HepG2 (cell line): ENCODE data around the gene OR2AP1. TPM values are rescaled to one million over a fixed set of nuclear protein-coding genes. Genes with fewer than 3 reads are reported as not detected.
"Not testable (repeated sequence)": the region's sequence is repeated elsewhere in the genome, so short reads cannot be mapped to it uniquely, and the experiment has no call there.

Source experiments
- ATAC-seq: fragments of 200-7000 bp; cut with Tn5 transposase; 3 replicates; pipeline ENCODE4 v1.9.1; 2020; ENCODE audit warnings: mild to moderate bottlenecking, moderate library complexity
- BruUV-seq: library from RNA; stranded (reverse); fragments of 400-500 nt; replicated peaks from 2 replicates; lab custom pipeline; 2021; lab: Mats Ljungman, UMichigan
- CTCF ChIA-PET: fragments of 300-600 bp; formaldehyde crosslinking; extraction: SDS; loops from one replicate; lab custom pipeline; 2021; ENCODE audit warnings: low total read pairs, inconsistent platforms, low intra/inter-chr PET ratio; lab: Yijun Ruan, JAX
- POLR2A ChIA-PET: fragments of 350-600 bp; sonication (Branson Sonifier 250); formaldehyde crosslinking; loops from one replicate; lab custom pipeline; 2020; ENCODE audit warnings: antibody characterized with exemption, inconsistent platforms; lab: Yijun Ruan, JAX
- DNase-seq: peaks from one replicate; pipeline ENCODE4 v3.0.0-alpha.2; 2015; ENCODE audit warnings: low spot score
- FAIRE-seq: peaks from 3 replicates; lab custom pipeline; 2011; peaks lifted over from hg19 to GRCh38; lab: Jason Lieb, UNC
- H2AFZ ChIP-seq: one replicate; pipeline ENCODE4 v1.6.1; 2011; ENCODE audit warnings: low read length, inconsistent platforms
- H3K27ac ChIP-seq: fragments of 300-600 bp; 3 replicates; pipeline ENCODE4 v1.8.0; 2011; ENCODE audit warnings: mixed run types, mild to moderate bottlenecking, mixed read lengths, low read length, inconsistent platforms; ENCODE audit not compliant: insufficient read depth; ENCODE audit errors: extremely low read length
- H3K27me3 ChIP-seq, 2 experiments: fragments of 200-600 bp in 1 of 2; 2 replicates in 1 of 2; 3 replicates in 1 of 2; pipeline versions ENCODE4 v1.6.0 to v1.8.0; 2011; ENCODE audit warnings: low read length in 2 of 2, mild to moderate bottlenecking in 2 of 2, moderate library complexity in 2 of 2, inconsistent platforms in 1 of 2; ENCODE audit not compliant: insufficient read depth in 2 of 2, control insufficient read depth in 1 of 2
- H3K36me3 ChIP-seq, 2 experiments: fragments of 200-600 bp in 1 of 2; replicated peaks in 1 of 2; 2 replicates in 1 of 2; 3 replicates in 1 of 2; pipeline versions ENCODE4 v1.5.1 to v1.8.0; 2011; ENCODE audit warnings: low read length in 2 of 2, inconsistent platforms in 1 of 2; ENCODE audit not compliant: insufficient read depth in 2 of 2, control insufficient read depth in 1 of 2
- H3K4me1 ChIP-seq: 2 replicates; pipeline ENCODE4 v1.5.1; 2012; ENCODE audit warnings: low read length, inconsistent platforms; ENCODE audit not compliant: insufficient read depth
- H3K4me2 ChIP-seq: 2 replicates; pipeline ENCODE4 v1.6.0; 2011; ENCODE audit warnings: low read depth, low read length, inconsistent platforms
- H3K4me3 ChIP-seq, 3 experiments: fragments of 200-600 bp in 1 of 3; sonication (generic), shearing (Covaris generic) in 1 of 3; replicated peaks in 1 of 3; 2 replicates each; pipeline ENCODE4 v1.5.1; 2011 to 2016; ENCODE audit warnings: low read length in 3 of 3, inconsistent platforms in 2 of 3, low read depth in 2 of 3, mild to moderate bottlenecking in 2 of 3, control low read depth in 1 of 3, mixed read lengths in 1 of 3; ENCODE audit not compliant: insufficient read depth in 1 of 3
- H3K79me2 ChIP-seq: one replicate; pipeline ENCODE4 v1.6.1; 2011; ENCODE audit warnings: low read length, inconsistent platforms; ENCODE audit not compliant: insufficient read depth
- H3K9ac ChIP-seq: 2 replicates; pipeline ENCODE4 v1.6.0; 2011; ENCODE audit warnings: mild to moderate bottlenecking, low read depth, low read length, inconsistent platforms; ENCODE audit not compliant: insufficient read depth
- H3K9me3 ChIP-seq: 2 replicates; pipeline ENCODE4 v1.5.1; 2012; ENCODE audit warnings: mild to moderate bottlenecking, low read length
- H4K20me1 ChIP-seq: 2 replicates; pipeline ENCODE4 v1.6.0; 2011; ENCODE audit warnings: inconsistent platforms, mild to moderate bottlenecking, low read length, moderate library complexity; ENCODE audit not compliant: insufficient read depth
- ERF ChIP-seq: IDR thresholded peaks from 2 replicates; pipeline ENCODE4 v1.6.1; 2018; ENCODE audit warnings: missing biosample characterization, missing genetic modification reagents
- FUBP1 ChIP-seq: sonication (generic); formaldehyde crosslinking; IDR thresholded peaks from 2 replicates; pipeline ENCODE4 v1.5.1; 2020; ENCODE audit warnings: missing genetic modification reagents, mild to moderate bottlenecking, borderline replicate concordance
- HNRNPK ChIP-seq: fragments of 200-400 bp; formaldehyde crosslinking; IDR thresholded peaks from 2 replicates; pipeline ENCODE4 v1.6.1; 2018; ENCODE audit warnings: low read length, low read depth, moderate library complexity, mild to moderate bottlenecking; ENCODE audit not compliant: poor library complexity, severe bottlenecking
- MEIS1 ChIP-seq: sonication (generic); formaldehyde crosslinking; IDR thresholded peaks from 2 replicates; pipeline ENCODE4 v1.9.0; 2021; ENCODE audit warnings: mild to moderate bottlenecking, missing genetic modification reagents, moderate library complexity, borderline replicate concordance
- NR2F2 ChIP-seq: IDR thresholded peaks from 2 replicates; pipeline ENCODE4 v1.6.1; 2012; ENCODE audit warnings: low read depth, inconsistent platforms, borderline replicate concordance
- PLRG1 ChIP-seq: fragments of 450-650 bp; conservative IDR thresholded peaks from 2 replicates; pipeline ENCODE4 v1.6.1; 2016
- RELA ChIP-seq: sonication (generic); formaldehyde crosslinking; IDR thresholded peaks from 2 replicates; pipeline ENCODE4 v1.4.0; 2020; ENCODE audit warnings: missing genetic modification reagents
- TEAD2 ChIP-seq: sonication (generic); formaldehyde crosslinking; IDR thresholded peaks from 2 replicates; pipeline ENCODE4 v1.9.0; 2021; ENCODE audit warnings: missing genetic modification reagents
- XBP1 ChIP-seq: sonication (generic); formaldehyde crosslinking; IDR thresholded peaks from 2 replicates; pipeline ENCODE4 v1.5.0; 2020; ENCODE audit warnings: missing genetic modification reagents
- ZIK1 ChIP-seq: sonication (generic); formaldehyde crosslinking; IDR thresholded peaks from 2 replicates; pipeline ENCODE4 v1.5.0; 2020; ENCODE audit warnings: mild to moderate bottlenecking, low read depth, missing genetic modification reagents, borderline replicate concordance
- ZKSCAN5 ChIP-seq: sonication (generic); formaldehyde crosslinking; IDR thresholded peaks from 2 replicates; pipeline ENCODE4 v1.5.1; 2020; ENCODE audit warnings: mild to moderate bottlenecking, missing genetic modification reagents
- ZNF232 ChIP-seq: sonication (generic); formaldehyde crosslinking; IDR thresholded peaks from 2 replicates; pipeline ENCODE4 v1.4.0; 2020; ENCODE audit warnings: missing genetic modification reagents, borderline replicate concordance
- ZNF274 ChIP-seq: sonication (generic); formaldehyde crosslinking; IDR thresholded peaks from 2 replicates; pipeline ENCODE4 v1.5.1; 2020; ENCODE audit warnings: mild to moderate bottlenecking, missing genetic modification reagents
- ZNF441 ChIP-seq: sonication (generic); formaldehyde crosslinking; IDR thresholded peaks from 2 replicates; pipeline ENCODE4 v1.7.0; 2021; ENCODE audit warnings: missing genetic modification reagents, borderline replicate concordance
- ZNF543 ChIP-seq: sonication (generic); formaldehyde crosslinking; IDR thresholded peaks from 2 replicates; pipeline ENCODE4 v1.4.0; 2020; ENCODE audit warnings: mild to moderate bottlenecking, missing genetic modification reagents
- ZNF564 ChIP-seq: sonication (generic); formaldehyde crosslinking; IDR thresholded peaks from 2 replicates; pipeline ENCODE4 v1.8.1; 2023; ENCODE audit warnings: mild to moderate bottlenecking, missing genetic modification reagents
- ZNF607 ChIP-seq: sonication (generic); formaldehyde crosslinking; IDR thresholded peaks from 2 replicates; pipeline ENCODE4 v1.5.1; 2020; ENCODE audit warnings: missing genetic modification reagents, mild to moderate bottlenecking, borderline replicate concordance
- ZNF724P ChIP-seq: sonication (generic); formaldehyde crosslinking; IDR thresholded peaks from 2 replicates; pipeline ENCODE4 v1.8.0; 2022; ENCODE audit warnings: missing genetic modification reagents, borderline replicate concordance
- ZNF777 ChIP-seq: sonication (generic); formaldehyde crosslinking; IDR thresholded peaks from 2 replicates; pipeline ENCODE4 v1.4.0; 2020; ENCODE audit warnings: missing genetic modification reagents
- WGBS: methylation state at CpG from one replicate; pipeline ENCODE4 v1.1.6; 2017; ENCODE audit warnings: low lambda C conversion rate; 5-methylcytosine and 5-hydroxymethylcytosine counted together
- in situ Hi-C: cut with HindIII; loops from 2 replicates; pipeline ENCODE4 v1.10.0; 2017; ENCODE audit warnings: low pct_unique_long_range_greater_than_20kb; ENCODE audit not compliant: extremely low pct_ligation_motif_present
- intact Hi-C: fragments of 100-400 bp; cut with micrococcal nuclease; formaldehyde crosslinking; loops from one replicate; pipeline ENCODE4 v1.10.0; 2022; ENCODE audit not compliant: unreplicated experiment
- polyA plus RNA-seq, 8 experiments: library from polyadenylated mRNA; depleted of rRNA in 3 of 8; stranded (reverse) in 7 of 8; unstranded in 1 of 8; fragments of >200 nt; fragmentation: Illumina TruSeq in 4 of 8; extraction: Trizol in 4 of 8; gene quantifications; 2 replicates each; pipeline versions ENCODE4 v1.2.1 to v1.2.3, GENCODE V29; 2011 to 2016; ENCODE audit warnings: low read depth in 4 of 8, missing spikeins in 1 of 8, mixed read lengths in 1 of 8; ENCODE audit not compliant: insufficient read depth in 1 of 8
- total RNA-seq, 5 experiments: library from RNA; depleted of rRNA; stranded (reverse); fragments of >200 nt; fragmentation: Illumina TruSeq; extraction: Trizol; gene quantifications; 2 replicates each; pipeline ENCODE4 v1.2.3, GENCODE V29; 2016; ENCODE audit warnings: low read depth in 1 of 5

The OR2AP1 gene
- total and polyA plus RNA-seq, 2 of the 13 experiments (the other 11 are each of a cell fraction or from before 2014, with no cell fraction given), result not detected

GRCh38 chr12:55570689-55571088 lies 1.6 kb upstream of the OR2AP1 start:
- intact Hi-C loops, H3K4me2 ChIP-seq, H4K20me1 ChIP-seq, in situ Hi-C loops, ATAC-seq, H3K27ac ChIP-seq, BruUV-seq, H3K79me2 ChIP-seq, H3K4me1 ChIP-seq, H3K4me3 ChIP-seq, H3K9ac ChIP-seq, H3K36me3 ChIP-seq, POLR2A ChIA-PET, FAIRE-seq, H2AFZ ChIP-seq, CTCF ChIA-PET, H3K27me3 ChIP-seq, DNase-seq: not testable (repeated sequence)
- WGBS, result 0% methylated on average over 1 of the region's 1 CpG
- peaks cover 30% of the 10 kb centered on the region for H3K9me3 ChIP-seq

- BruUV-seq, result no TSS peak
- 0% methylated on average over 1 of the region's 2 CpGs for WGBS
- CTCF ChIA-PET, result no interaction called here
- no peak for DNase-seq
- Histone ChIP-seq H3K9ac (no peak overlapping the region), H3K9me3 (no peaks in the 10 kb centered on the region), H3K36me3 (no peaks in the 10 kb centered on the region), H3K4me2 (no peak overlapping the region), H3K27me3 (no peaks in the 10 kb centered on the region), H2AFZ (no peak overlapping the region), H3K79me2 (no peaks in the 10 kb centered on the region), H3K27ac (no peak overlapping the region), H3K4me3 (no peak overlapping the region), H4K20me1 (no peaks in the 10 kb centered on the region), H3K4me1 (no peaks in the 10 kb centered on the region)
- no peak for ATAC-seq
- FAIRE-seq, result no peak
- intact Hi-C loops (no loop called here), in situ Hi-C loops (no loop called here)
- POLR2A ChIA-PET, result no interaction called here
- no peak for TF ChIP-seq ERF (CRISPR knock-in tag)
- TF ChIP-seq TEAD2 (CRISPR knock-in tag), result no peak
- no peak for TF ChIP-seq ZNF543 (CRISPR knock-in tag)
- TF ChIP-seq ZNF441 (CRISPR knock-in tag), result no peak
- no peak for TF ChIP-seq MEIS1
- TF ChIP-seq ZIK1, result no peak
- TF ChIP-seq ZKSCAN5 (CRISPR knock-in tag), result no peak
- no peak for TF ChIP-seq PLRG1
- no peak for TF ChIP-seq ZNF274 (CRISPR knock-in tag)
- TF ChIP-seq XBP1 (CRISPR knock-in tag), result no peak
- TF ChIP-seq ZNF564 (CRISPR knock-in tag), result no peak
- no peak for TF ChIP-seq FUBP1
- no peak for TF ChIP-seq HNRNPK
- TF ChIP-seq RELA (CRISPR knock-in tag), result no peak
- TF ChIP-seq ZNF607 (CRISPR knock-in tag), result no peak
- no peak for TF ChIP-seq ZNF232
- TF ChIP-seq ZNF777 (CRISPR knock-in tag), result no peak
- no peak for TF ChIP-seq ZNF724P (CRISPR knock-in tag)
- TF ChIP-seq NR2F2, result no peak
Measured at GRCh38 chr12:55582066-55582465, 9.8 kb downstream of the OR2AP1 start.
